HG03280 (cell line): Measurements from ENCODE around the gene HARBI1.

Experiments
- ATAC-seq: cut with Tn5 transposase; IDR thresholded peaks from one replicate; pipeline ENCODE4 v1.9.1; 2021; ENCODE audit warnings: mild to moderate bottlenecking, moderate library complexity; ENCODE audit not compliant: unreplicated experiment

Gene HARBI1

GRCh38 chr11:46635557-46636139, 18.6 kb upstream of the HARBI1 start:
- no peak for ATAC-seq

- ATAC-seq, result no peak
Measured at GRCh38 chr11:46633291-46634217, 16.5 kb upstream of the HARBI1 start.

GRCh38 chr11:46632502-46632901, 15.5 kb upstream of the HARBI1 start:
- no peak for ATAC-seq

GRCh38 chr11:46631676-46632075, 14.6 kb upstream of the HARBI1 start:
- no peak for ATAC-seq

GRCh38 chr11:46630237-46630636, 13.2 kb upstream of the HARBI1 start:
- no peak for ATAC-seq

GRCh38 chr11:46628961-46629360, 11.9 kb upstream of the HARBI1 start:
- no peak for ATAC-seq

GRCh38 chr11:46625406-46625805, 8.4 kb upstream of the HARBI1 start:
- ATAC-seq, result no peak

- ATAC-seq, result no peak
Measured at GRCh38 chr11:46618837-46619236, 1.8 kb upstream of the HARBI1 start.

- ATAC-seq, result no peak
Measured at GRCh38 chr11:46617972-46618314, 916 bp upstream of the HARBI1 start.

- peak; percentile 3 for ATAC-seq
Measured at GRCh38 chr11:46616551-46617133, 385 bp downstream of the HARBI1 start.

GRCh38 chr11:46615756-46616155, 1.3 kb downstream of the HARBI1 start:
- no peak for ATAC-seq

GRCh38 chr11:46612326-46612725, 4.7 kb downstream of the HARBI1 start:
- no peak for ATAC-seq

GRCh38 chr11:46611526-46612304, 5.3 kb downstream of the HARBI1 start:
- no peak for ATAC-seq

- no peak for ATAC-seq
Measured at GRCh38 chr11:46609386-46609785, 7.6 kb downstream of the HARBI1 start.

- ATAC-seq, result no peak
Measured at GRCh38 chr11:46607516-46607915, 9.5 kb downstream of the HARBI1 start.

GRCh38 chr11:46604796-46605195, 12.2 kb downstream of the HARBI1 start:
- ATAC-seq, result no peak

GRCh38 chr11:46603704-46604308, 13.2 kb downstream of the HARBI1 start:
- no peak for ATAC-seq

- ATAC-seq, result no peak
Measured at GRCh38 chr11:46601129-46601528, 15.9 kb downstream of the HARBI1 start.

- no peak for ATAC-seq
Measured at GRCh38 chr11:46600194-46600960, 16.6 kb downstream of the HARBI1 start.
